CD4-positive, alpha-beta T cell (primary cell): Measurements from ENCODE around the gene GCC2. TPM values are rescaled to one million over a fixed set of nuclear protein-coding genes. Genes with fewer than 3 reads are reported as not detected.

ENCODE experiments used
- ATAC-seq: fragments of 200-7000 bp; cut with Tn5 transposase; one replicate; pipeline ENCODE4 v1.10.0; 2022; ENCODE audit warnings: mild to moderate bottlenecking; ENCODE audit not compliant: poor library complexity
- CTCF ChIA-PET: fragments of 350-600 bp; sonication (Branson Sonifier 250); formaldehyde crosslinking; loops from one replicate; lab custom pipeline; 2021; ENCODE audit warnings: antibody characterized with exemption, inconsistent platforms; lab: Charles Lee
- POLR2A ChIA-PET: fragments of 350-600 bp; sonication (Branson Sonifier 250); formaldehyde crosslinking; loops from one replicate; lab custom pipeline; 2021; ENCODE audit warnings: antibody characterized with exemption, inconsistent platforms; lab: Charles Lee
- DNase-seq, 14 experiments: peaks; one replicate each; pipeline ENCODE4 v3.0.0-alpha.2; 2013 to 2020; ENCODE audit warnings: mixed read lengths in 2 of 14
- H3K27ac ChIP-seq, 2 donors: one replicate each; pipeline versions ENCODE4 v1.5.1 to v1.7.0; 2013; ENCODE audit warnings: low read length in 2 of 2, low read depth in 1 of 2, mild to moderate bottlenecking in 1 of 2
- H3K27me3 ChIP-seq, 2 experiments: 1 replicate in 1 of 2; 2 replicates in 1 of 2; pipeline versions ENCODE4 v1.6.1 to v1.7.0; 2013; ENCODE audit warnings: low read length in 2 of 2, control low read depth in 1 of 2, mild to moderate bottlenecking in 1 of 2, moderate library complexity in 1 of 2; ENCODE audit not compliant: insufficient read depth in 2 of 2, control insufficient read depth in 1 of 2
- H3K36me3 ChIP-seq: one replicate; pipeline ENCODE4 v1.6.1; 2013; ENCODE audit warnings: low read length, control low read depth; ENCODE audit not compliant: insufficient read depth
- H3K4me1 ChIP-seq: one replicate; pipeline ENCODE4 v1.6.1; 2013; ENCODE audit warnings: low read length, control low read depth; ENCODE audit not compliant: insufficient read depth
- H3K4me3 ChIP-seq: one replicate; pipeline ENCODE4 v1.5.1; 2013; ENCODE audit warnings: mild to moderate bottlenecking, low read length, moderate library complexity
- H3K9me3 ChIP-seq, 2 experiments: 1 replicate in 1 of 2; 2 replicates in 1 of 2; pipeline versions ENCODE4 v1.6.1 to v1.7.0; 2013; ENCODE audit warnings: low read length in 2 of 2, mild to moderate bottlenecking in 2 of 2, control low read depth in 1 of 2, moderate library complexity in 1 of 2; ENCODE audit not compliant: control insufficient read depth in 1 of 2, insufficient read depth in 1 of 2
- H3K27ac Mint-ChIP-seq: one replicate; pipeline ENCODE4 v1.8.0; 2020; ENCODE audit warnings: mixed read lengths
- H3K27me3 Mint-ChIP-seq: one replicate; pipeline ENCODE4 v1.8.0; 2021; ENCODE audit warnings: mixed read lengths
- H3K36me3 Mint-ChIP-seq: one replicate; pipeline ENCODE4 v1.8.0; 2021; ENCODE audit warnings: low read depth, mixed read lengths
- H3K4me1 Mint-ChIP-seq: one replicate; pipeline ENCODE4 v1.8.0; 2021; ENCODE audit warnings: low read depth, mixed read lengths
- H3K4me3 Mint-ChIP-seq: one replicate; pipeline ENCODE4 v1.8.0; 2020; ENCODE audit warnings: mild to moderate bottlenecking, mixed read lengths
- H3K9me3 Mint-ChIP-seq: one replicate; pipeline ENCODE4 v1.8.0; 2020; ENCODE audit warnings: mixed read lengths
- CTCF ChIP-seq: fragments of 200-600 bp; IDR thresholded peaks from one replicate; pipeline ENCODE4 v1.8.0; 2022; ENCODE audit warnings: antibody characterized with exemption, mild to moderate bottlenecking
- intact Hi-C, 2 experiments: fragments of 100-400 bp; cut with DNase I in 1 of 2; cut with micrococcal nuclease in 1 of 2; formaldehyde crosslinking; loops; one replicate each; pipeline versions ENCODE4 v1.15.1 to v1.9.0; 2023 to 2025; cut with DNase I, micrococcal nuclease
- total RNA-seq, 174 experiments: library from RNA in 2 of 174; stranded (reverse) in 2 of 174; gene quantifications; one replicate each; pipeline ENCODE4 v1.2.3 and lab custom pipeline; 2021 to 2026

Gene GCC2
- total RNA-seq, 2 experiments from 2014 or later = 134 to 141 TPM

GRCh38 chr2:108407864-108408729 lies 40.9 kb upstream of the GCC2 start:
- Mint-ChIP-seq H3K4me1 (no peaks in the 10 kb centered on the region), H3K27ac (no peak overlapping the region), H3K27me3 (peaks cover 13% of the 10 kb centered on the region), H3K4me3 (no peak overlapping the region), H3K36me3 (no peaks in the 10 kb centered on the region), H3K9me3 (peaks cover 17% of the 10 kb centered on the region)
- intact Hi-C loops = no loop called here
- H3K27ac ChIP-seq = no peak overlapping the region
- H3K36me3 ChIP-seq = no peaks in the 10 kb centered on the region
- DNase-seq = no peak
- no peak overlapping the region for H3K4me3 ChIP-seq
- POLR2A ChIA-PET = no interaction called here
- no peaks in the 10 kb centered on the region for H3K4me1 ChIP-seq
- CTCF ChIA-PET = no interaction called here
- no peak for ATAC-seq
- peaks cover 0 to 7% of the 10 kb centered on the region in 2 experiments for H3K9me3 ChIP-seq
- H3K27me3 ChIP-seq = peaks cover 0 to 5% of the 10 kb centered on the region in 2 experiments
- no peak for TF ChIP-seq CTCF

GRCh38 chr2:108409768-108410167 lies 39.2 kb upstream of the GCC2 start:
- H3K27me3 Mint-ChIP-seq = peaks cover 11% of the 10 kb centered on the region
- Histone ChIP-seq H3K27me3 (peaks cover 0 to 5% of the 10 kb centered on the region in 2 experiments), H3K4me1 (no peaks in the 10 kb centered on the region), H3K36me3 (no peaks in the 10 kb centered on the region), H3K4me3 (no peak overlapping the region), H3K9me3 (peaks cover 0 to 5% of the 10 kb centered on the region in 2 experiments), H3K27ac (no peak overlapping the region)
- intact Hi-C loops = no loop called here
- no peak for TF ChIP-seq CTCF
- H3K4me3 Mint-ChIP-seq = no peak overlapping the region
- H3K27ac Mint-ChIP-seq = no peak overlapping the region
- H3K36me3 Mint-ChIP-seq = no peaks in the 10 kb centered on the region
- ATAC-seq = no peak
- no peaks in the 10 kb centered on the region for H3K4me1 Mint-ChIP-seq
- ChIA-PET CTCF (no interaction called here), POLR2A (no interaction called here)
- no peak for DNase-seq
- peaks cover 12% of the 10 kb centered on the region for H3K9me3 Mint-ChIP-seq

GRCh38 chr2:108412995-108413710 lies 35.9 kb upstream of the GCC2 start:
- Histone ChIP-seq H3K4me3 (no peak overlapping the region), H3K27me3 (no peaks in the 10 kb centered on the region), H3K4me1 (no peaks in the 10 kb centered on the region), H3K27ac (no peak overlapping the region), H3K36me3 (no peaks in the 10 kb centered on the region), H3K9me3 (no peaks in the 10 kb centered on the region)
- Mint-ChIP-seq H3K27me3 (peaks cover 6% of the 10 kb centered on the region), H3K27ac (no peak overlapping the region), H3K9me3 (no peaks in the 10 kb centered on the region), H3K4me1 (no peaks in the 10 kb centered on the region), H3K36me3 (no peaks in the 10 kb centered on the region), H3K4me3 (no peak overlapping the region)
- ChIA-PET POLR2A (no interaction called here), CTCF (no interaction called here)
- no peak for TF ChIP-seq CTCF
- intact Hi-C loops = no loop called here
- ATAC-seq = no peak
- DNase-seq = no peak
